ENCODE results near the gene BABAM2.

- TF ChIP-seq EZH2 (IDR thresholded peaks at IDR 0.05; ENCODE audit: insufficient read depth, poor library complexity, severe bottlenecking): no peak
- no peak for TF ChIP-seq EZH2phosphoT487 (IDR thresholded peaks at IDR 0.05; ENCODE audit: insufficient read depth, low read depth)
Measured at GRCh38 chr2:28360058-28360717, 469.7 kb downstream of the BABAM2 start.
